SK-N-MC (cell line): ENCODE data around the gene ORM2.

Experiments used
- EZH2 ChIP-seq: fragments of 200-600 bp; sonication (generic); IDR thresholded peaks from one replicate; pipeline ENCODE4 v1.6.1; 2017; ENCODE audit warnings: antibody characterized with exemption
- POLR2AphosphoS5 ChIP-seq: IDR thresholded peaks from 2 replicates; pipeline ENCODE4 v1.6.1; 2012; ENCODE audit warnings: mild to moderate bottlenecking, low read depth, low read length, borderline replicate concordance

DNA sequence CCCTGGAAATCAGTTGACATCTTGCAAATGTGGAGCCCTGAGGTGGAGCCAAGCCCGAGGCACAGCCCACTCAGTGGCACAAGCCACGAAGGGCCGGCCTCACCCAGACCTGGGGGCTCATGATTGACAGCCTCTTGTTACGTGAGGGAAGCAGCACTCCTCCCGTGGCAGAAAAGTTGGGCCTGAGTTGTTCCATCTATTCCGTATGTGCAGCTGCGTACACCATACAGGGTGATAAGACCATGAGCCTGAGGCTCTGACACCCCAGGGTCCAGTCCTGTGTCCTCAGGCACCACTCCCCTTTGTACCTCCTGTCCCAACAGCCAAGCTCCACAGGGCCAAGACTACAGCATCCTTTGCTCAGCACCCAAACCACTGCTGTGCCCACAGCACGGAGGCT is 1.9 kb upstream of the ORM2 start:
- TF ChIP-seq POLR2AphosphoS5 (no peak), EZH2 (no peak)
